Esophagus muscularis mucosa (tissue), 4 donors: ENCODE data around the gene MZF1.

Source experiments
- CTCF ChIP-seq, 3 experiments: fragments of 200-600 bp in 2 of 3; fragments of 450-650 bp in 1 of 3; sonication (generic) in 2 of 3; IDR thresholded peaks; one replicate each; pipeline ENCODE4 v1.5.1; 2017 to 2019; ENCODE audit warnings: antibody characterized with exemption in 3 of 3, mild to moderate bottlenecking in 2 of 3, moderate library complexity in 1 of 3
- EP300 ChIP-seq: sonication (generic); formaldehyde crosslinking; IDR thresholded peaks from one replicate; pipeline ENCODE4 v1.6.1; 2017; ENCODE audit warnings: antibody characterized with exemption
- POLR2A ChIP-seq: fragments of 450-650 bp; IDR thresholded peaks from one replicate; pipeline ENCODE4 v1.6.1; 2017; ENCODE audit warnings: antibody characterized with exemption, moderate library complexity, mild to moderate bottlenecking, low read depth
- POLR2AphosphoS5 ChIP-seq, 2 donors: sonication (generic); formaldehyde crosslinking; IDR thresholded peaks; one replicate each; pipeline ENCODE4 v1.6.1; 2017; ENCODE audit warnings: antibody characterized with exemption in 2 of 2

- TF ChIP-seq POLR2AphosphoS5 (IDR thresholded peaks at IDR 0.05), result no peak
- TF ChIP-seq CTCF (IDR thresholded peaks at IDR 0.05), result no peak
- no peak for TF ChIP-seq POLR2A
- TF ChIP-seq EP300, result no peak
Measured at GRCh38 chr19:58536852-58537798, 36.0 kb downstream of the MZF1 start.
